ENCODE results near the gene SYT6.

The SYT6 gene

DNA sequence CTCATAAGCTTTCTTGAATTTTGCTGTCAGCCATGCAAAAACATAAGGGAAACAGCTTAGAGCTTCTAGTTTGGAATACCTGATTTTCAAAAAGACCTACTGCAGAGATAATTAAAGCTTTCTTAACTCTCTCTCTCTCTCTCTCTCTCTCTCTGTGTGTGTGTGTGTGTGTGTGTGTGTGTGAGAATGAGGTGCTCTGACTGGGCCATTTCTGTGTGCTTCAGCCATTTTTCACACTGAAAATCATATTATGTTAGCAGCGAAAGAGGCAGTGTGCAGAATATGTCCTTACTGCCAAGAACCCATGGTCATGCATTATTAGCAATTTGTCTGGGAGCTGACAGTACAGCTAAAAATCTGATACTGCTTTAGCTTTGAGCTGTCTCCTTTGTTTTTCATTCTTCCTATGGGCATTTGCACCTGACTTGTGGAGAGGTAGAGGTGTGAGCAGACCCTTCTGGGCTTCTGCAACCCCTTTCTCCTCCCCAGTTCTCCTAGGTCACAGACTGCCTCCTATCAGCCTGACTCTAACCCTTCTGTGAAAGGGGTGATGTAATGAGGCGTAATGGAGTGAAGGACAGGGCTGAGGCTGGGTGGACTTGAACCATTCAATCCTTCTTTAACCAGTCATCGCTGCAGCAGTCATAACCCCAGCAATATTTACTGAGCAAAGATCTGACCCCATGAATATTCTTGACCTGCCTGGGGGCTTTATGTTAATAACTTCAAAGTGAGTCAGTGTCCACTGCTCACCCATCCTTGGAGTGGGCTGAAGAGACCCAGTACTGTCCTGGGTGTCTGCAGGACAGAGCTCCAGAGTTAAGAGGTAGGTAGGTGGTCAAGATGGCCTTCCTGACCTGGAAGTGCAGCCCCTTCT is 61.2 kb downstream of the SYT6 start:
- DNase-seq (ENCODE audit: low spot score), result no peak

- no peak for DNase-seq (ENCODE audit: low spot score)
Measured at GRCh38 chr1:114091711-114092110, 62.0 kb downstream of the SYT6 start.

GRCh38 chr1:114090738-114091505 is 62.7 kb downstream of the SYT6 start:
- DNase-seq (ENCODE audit: low spot score), result no peak

DNA sequence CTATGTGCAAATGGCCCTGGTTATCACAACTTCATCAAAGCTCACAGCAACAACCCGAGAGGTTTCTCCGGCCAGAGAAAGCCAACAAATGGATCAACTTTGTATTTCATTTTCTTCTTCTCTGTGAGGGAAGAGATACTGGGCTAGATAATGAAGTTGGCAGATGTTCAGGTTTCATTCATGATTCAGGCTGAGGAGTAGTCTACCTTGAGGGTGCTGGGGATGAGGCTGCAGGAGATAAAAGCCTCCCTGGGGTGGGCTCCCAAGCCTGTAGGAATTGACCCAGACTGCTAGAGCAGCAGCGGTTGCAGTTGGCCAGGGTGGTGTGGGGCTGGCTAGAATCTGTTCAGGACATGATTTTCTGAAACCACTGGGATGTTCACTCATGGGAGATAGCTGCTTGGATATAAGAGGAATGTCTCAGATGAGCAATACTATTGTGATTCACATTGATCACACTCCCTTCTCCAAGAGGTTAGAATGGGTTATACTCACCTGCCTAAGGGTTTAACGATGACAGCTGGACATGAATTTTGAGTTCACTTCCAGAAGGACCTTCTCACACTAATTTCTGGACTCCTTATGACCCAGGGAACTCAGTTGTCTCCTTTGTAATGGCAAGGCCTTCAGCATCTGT is 64.0 kb downstream of the SYT6 start:
- DNase-seq (ENCODE audit: low spot score), result no peak

- DNase-seq (ENCODE audit: low spot score), result no peak
Measured at GRCh38 chr1:114088392-114089299, 65.0 kb downstream of the SYT6 start.

DNA sequence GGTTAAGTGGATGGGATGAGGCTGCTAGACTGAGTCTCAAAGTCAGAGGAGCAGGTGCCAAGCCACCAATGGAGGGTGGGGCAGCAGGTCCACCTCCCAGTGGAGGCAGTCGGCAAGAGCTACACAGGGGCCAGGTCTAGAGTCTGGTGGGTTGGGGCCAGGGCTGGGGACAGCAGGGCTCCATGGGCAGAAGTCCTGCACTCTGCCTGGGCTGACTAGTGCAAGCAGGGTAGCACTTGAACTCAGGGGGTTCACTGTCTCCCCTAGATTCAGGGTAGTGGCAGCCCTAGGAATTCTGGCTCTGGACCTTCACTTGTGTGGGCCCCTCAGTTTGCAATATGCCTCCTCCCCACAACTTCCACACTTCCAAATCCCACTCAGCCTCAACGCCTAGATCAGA is 66.2 kb downstream of the SYT6 start:
- DNase-seq (ENCODE audit: low spot score), result no peak

DNA sequence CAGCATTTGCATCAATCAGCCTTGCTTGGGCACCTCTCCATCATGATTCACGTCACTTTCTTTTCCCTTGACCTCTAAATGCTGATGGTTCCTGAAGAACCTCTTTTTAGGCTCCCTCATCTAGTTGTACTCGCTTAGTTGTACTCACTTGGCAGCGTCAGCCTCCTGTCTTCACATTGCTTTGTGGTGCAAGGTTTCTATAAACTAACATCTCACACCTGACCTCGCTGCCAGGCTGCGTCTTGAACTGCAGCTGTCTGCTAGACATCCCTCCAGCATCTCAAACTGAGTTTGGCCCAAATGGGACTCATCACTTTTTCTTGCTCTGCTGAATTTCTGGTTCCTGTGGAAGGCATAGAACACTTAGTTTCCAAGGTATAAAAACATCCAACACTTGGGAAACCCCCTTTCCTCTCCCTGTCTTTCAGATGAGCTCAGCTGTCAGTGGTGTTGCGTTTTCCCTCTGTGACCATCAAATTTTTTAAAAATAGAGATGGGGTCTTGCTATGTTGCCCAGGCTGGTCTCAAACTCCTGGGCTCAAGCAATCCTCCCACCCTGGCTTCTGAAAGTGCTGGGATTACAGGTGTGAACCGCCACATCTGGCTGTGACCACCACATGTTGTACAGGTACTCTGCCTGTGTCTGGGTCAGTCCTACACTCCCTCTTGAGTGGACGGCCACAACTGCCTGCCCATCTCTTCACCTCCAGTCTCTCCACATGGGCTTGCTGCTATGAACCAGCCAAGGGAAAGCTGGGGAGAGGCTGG is 66.9 kb downstream of the SYT6 start:
- no peak for DNase-seq (ENCODE audit: low spot score)

DNA sequence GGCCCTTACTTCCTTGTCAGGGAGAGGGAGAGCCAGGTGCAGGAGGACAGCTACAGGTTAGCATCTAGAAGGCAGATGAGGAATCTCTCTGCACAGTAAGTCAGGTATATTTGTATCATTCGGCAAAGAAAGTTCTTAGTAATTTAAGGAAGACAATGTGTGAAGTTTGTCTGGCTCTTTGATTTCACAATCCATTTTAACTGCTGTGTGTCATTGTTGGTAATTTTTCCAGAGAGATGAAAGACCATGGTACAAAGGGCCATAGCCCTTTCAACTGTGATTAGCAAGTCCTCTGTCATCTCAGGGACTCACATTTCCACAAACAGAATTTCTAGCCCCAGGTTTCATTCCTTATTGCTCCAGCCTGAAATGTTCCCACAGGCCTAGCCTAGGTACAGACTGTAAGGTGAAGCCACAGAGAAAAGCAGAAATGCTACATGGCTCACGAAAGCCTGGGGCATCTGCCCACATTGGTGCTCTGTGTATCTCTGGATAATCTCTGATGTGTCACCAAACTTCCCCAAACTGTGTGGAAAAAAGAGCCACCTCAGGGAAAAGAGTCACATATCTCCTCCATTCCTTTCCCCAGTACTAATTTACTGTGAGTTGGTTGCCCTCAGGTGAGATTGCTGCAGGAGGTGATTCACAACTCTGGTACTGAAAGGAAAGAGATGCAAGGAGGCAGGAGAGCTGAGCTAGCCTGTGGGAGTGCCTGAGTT is 70.6 kb downstream of the SYT6 start:
- DNase-seq (ENCODE audit: low spot score), result no peak

GRCh38 chr1:114082304-114082630 is 71.4 kb downstream of the SYT6 start:
- no peak for DNase-seq (ENCODE audit: low spot score)

GRCh38 chr1:114081437-114082303 is 72.0 kb downstream of the SYT6 start:
- DNase-seq (ENCODE audit: low spot score), result no peak

DNA sequence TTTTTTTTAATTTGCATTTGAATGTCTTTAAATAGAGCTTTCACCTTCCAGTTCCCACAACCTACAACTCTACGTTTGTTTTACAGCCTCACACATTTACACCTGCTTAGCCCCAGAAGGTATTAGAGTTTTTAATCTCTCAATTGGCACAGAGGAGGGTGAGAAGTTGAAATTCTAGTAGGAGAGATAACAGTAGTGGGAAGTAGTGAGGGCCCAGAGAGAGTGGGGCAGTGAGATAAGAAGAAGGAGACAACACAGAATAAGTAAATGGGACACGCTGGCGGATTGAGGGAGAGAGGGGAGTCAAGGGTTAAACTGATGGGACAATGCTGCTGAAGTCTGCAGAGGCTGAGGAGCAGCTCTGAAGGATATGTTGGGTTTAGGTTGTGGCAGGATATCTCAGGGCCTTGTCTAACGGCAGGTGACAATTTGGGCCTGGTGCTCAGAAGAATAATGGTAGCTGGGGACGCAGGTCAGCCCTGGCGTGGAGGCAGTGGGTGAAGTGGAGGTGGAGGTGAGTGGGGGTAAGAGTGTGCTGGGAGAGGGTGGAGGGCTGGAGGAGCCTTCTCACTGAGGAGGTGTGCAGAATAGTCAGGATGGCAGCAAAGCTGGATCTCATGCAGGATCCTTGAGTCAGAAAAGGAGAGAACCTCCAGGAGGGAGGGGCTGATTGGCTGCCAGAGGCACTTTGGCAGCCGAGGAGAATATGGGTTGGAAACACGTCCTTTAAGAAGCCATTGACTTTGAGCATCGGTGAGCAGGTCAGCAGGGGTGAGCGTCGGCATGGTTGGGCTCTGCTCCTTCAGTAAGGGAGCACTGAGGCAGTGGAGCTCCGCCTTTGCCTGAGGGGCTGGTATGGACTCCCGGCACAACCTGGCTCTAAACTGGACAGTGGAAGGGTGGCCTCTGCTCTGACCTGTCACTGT is 72.9 kb downstream of the SYT6 start:
- DNase-seq (ENCODE audit: low spot score), result no peak

- no peak for DNase-seq (ENCODE audit: low spot score)
Measured at GRCh38 chr1:114079596-114080190, 74.0 kb downstream of the SYT6 start.

DNA sequence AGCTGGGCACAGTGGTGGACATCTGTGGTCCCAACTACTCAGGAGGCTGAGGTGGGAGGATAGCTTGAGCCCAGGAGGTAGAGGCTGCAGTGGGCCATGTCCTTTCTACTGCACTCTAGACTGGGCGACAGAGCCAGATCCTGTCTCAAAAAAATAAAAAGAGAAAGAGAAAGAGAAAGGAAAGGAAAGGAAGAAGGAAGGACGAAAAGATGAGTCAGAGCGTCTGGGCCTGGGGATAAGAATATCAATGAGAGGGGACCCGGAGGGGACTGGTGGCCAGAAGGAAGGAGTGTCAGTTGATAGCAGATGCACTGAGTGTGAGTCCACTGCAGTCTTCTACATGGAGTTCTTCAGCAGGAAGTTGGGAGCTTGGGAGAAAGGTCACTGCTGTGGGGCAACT is 75.6 kb downstream of the SYT6 start:
- no peak for DNase-seq (ENCODE audit: low spot score)

GRCh38 chr1:114077188-114077587 is 76.5 kb downstream of the SYT6 start:
- no peak for DNase-seq (ENCODE audit: low spot score)

- DNase-seq (ENCODE audit: low spot score), result peak; percentile 25
Measured at GRCh38 chr1:114076308-114076707, 77.4 kb downstream of the SYT6 start.

GRCh38 chr1:114075546-114076242 is 78.0 kb downstream of the SYT6 start:
- DNase-seq (ENCODE audit: low spot score), result peak; percentile 14

DNA sequence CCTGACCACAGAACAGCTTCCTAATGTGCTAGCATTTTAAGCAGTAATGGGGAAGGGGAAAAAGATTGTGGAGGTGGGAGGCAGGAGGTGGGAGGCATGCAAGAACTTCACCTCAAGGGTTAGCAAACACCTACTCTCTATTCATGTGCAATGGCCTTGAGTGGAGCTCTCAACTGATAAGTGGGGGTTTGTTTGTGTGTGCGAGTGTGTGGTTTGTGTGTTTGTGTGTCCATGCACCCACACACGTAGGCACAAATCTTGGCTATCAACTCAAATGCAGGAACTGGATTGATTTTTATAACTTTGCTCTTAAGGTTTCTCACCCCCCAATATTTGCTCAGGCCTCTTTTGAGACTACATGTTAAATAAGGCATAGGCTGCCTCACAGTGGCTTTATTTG is 78.6 kb downstream of the SYT6 start:
- peak; percentile 18 for DNase-seq (ENCODE audit: low spot score)
